ENCODE results near the gene CHD3. TPM values are rescaled to one million over a fixed set of nuclear protein-coding genes. Genes with fewer than 3 reads are reported as not detected.

Gene CHD3
- total and polyA plus RNA-seq, 2 experiments from 2014 or later = 2.9 to 9.7 TPM

- H3K9me2 ChIP-seq (ENCODE audit: insufficient read depth) = no peaks in the 10 kb centered on the region
- no peak overlapping the region for H3K4me3 ChIP-seq
- Mint-ChIP-seq H3K27ac (no peak overlapping the region), H3K36me3 (ENCODE audit: low read depth) (no peaks in the 10 kb centered on the region), H3K27me3 (ENCODE audit: insufficient read depth, low read depth, poor library complexity) (no peaks in the 10 kb centered on the region), H3K4me3 (no peak overlapping the region), H3K4me1 (no peaks in the 10 kb centered on the region), H3K9me3 (no peaks in the 10 kb centered on the region)
- no peaks in the 10 kb centered on the region for H3K79me2 ChIP-seq (replicated peaks; ENCODE audit: insufficient read depth)
- H3K4me1 ChIP-seq (ENCODE audit: insufficient read depth) = no peaks in the 10 kb centered on the region
- no peak overlapping the region for H2AFZ ChIP-seq
- no peaks in the 10 kb centered on the region for H3F3A ChIP-seq (replicated peaks; ENCODE audit: low read depth)
- DNase-seq (ENCODE audit: low spot score) = no peak
- H3K27me3 ChIP-seq (ENCODE audit: insufficient read depth) = peaks cover 7% of the 10 kb centered on the region; the same call in 1 of the 2 replicates
- ATAC-seq = no peak
- H3K27ac ChIP-seq (ENCODE audit: low read depth) = no peak overlapping the region
- H4K20me1 ChIP-seq (replicated peaks; ENCODE audit: insufficient read depth) = no peaks in the 10 kb centered on the region
- no peak overlapping the region for H3K4me2 ChIP-seq
- no peak for TF ChIP-seq ZNF114 (CRISPR knock-in tag; IDR thresholded peaks at IDR 0.05)
- TF ChIP-seq, protein P1, sequence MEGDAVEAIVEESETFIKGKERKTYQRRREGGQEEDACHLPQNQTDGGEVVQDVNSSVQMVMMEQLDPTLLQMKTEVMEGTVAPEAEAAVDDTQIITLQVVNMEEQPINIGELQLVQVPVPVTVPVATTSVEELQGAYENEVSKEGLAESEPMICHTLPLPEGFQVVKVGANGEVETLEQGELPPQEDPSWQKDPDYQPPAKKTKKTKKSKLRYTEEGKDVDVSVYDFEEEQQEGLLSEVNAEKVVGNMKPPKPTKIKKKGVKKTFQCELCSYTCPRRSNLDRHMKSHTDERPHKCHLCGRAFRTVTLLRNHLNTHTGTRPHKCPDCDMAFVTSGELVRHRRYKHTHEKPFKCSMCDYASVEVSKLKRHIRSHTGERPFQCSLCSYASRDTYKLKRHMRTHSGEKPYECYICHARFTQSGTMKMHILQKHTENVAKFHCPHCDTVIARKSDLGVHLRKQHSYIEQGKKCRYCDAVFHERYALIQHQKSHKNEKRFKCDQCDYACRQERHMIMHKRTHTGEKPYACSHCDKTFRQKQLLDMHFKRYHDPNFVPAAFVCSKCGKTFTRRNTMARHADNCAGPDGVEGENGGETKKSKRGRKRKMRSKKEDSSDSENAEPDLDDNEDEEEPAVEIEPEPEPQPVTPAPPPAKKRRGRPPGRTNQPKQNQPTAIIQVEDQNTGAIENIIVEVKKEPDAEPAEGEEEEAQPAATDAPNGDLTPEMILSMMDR (conservative IDR thresholded peaks at IDR 0.05; ENCODE audit: low read depth in 2 of 2) = no peak
- no peak for TF ChIP-seq CREB1 (CRISPR knock-in tag; IDR thresholded peaks at IDR 0.05; ENCODE audit: low read depth)
- TF ChIP-seq ZNF331 (CRISPR knock-in tag; IDR thresholded peaks at IDR 0.05; ENCODE audit: low read depth) = no peak
- TF ChIP-seq, protein P2, sequence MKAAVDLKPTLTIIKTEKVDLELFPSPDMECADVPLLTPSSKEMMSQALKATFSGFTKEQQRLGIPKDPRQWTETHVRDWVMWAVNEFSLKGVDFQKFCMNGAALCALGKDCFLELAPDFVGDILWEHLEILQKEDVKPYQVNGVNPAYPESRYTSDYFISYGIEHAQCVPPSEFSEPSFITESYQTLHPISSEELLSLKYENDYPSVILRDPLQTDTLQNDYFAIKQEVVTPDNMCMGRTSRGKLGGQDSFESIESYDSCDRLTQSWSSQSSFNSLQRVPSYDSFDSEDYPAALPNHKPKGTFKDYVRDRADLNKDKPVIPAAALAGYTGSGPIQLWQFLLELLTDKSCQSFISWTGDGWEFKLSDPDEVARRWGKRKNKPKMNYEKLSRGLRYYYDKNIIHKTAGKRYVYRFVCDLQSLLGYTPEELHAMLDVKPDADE (IDR thresholded peaks at IDR 0.05) = no peak
- TF ChIP-seq EZH2phosphoT487 (IDR thresholded peaks at IDR 0.05; ENCODE audit: unreplicated experiment) = no peak
- TF ChIP-seq EZH2 (IDR thresholded peaks at IDR 0.05; ENCODE audit: low read depth, unreplicated experiment) = no peak
- no peak for TF ChIP-seq POLR2AphosphoS5 (IDR thresholded peaks at IDR 0.05; ENCODE audit: low read depth)
- no peak for TF ChIP-seq NANOG (IDR thresholded peaks at IDR 0.05; ENCODE audit: borderline replicate concordance)
- TF ChIP-seq JUNB (IDR thresholded peaks at IDR 0.05; ENCODE audit: unreplicated experiment) = no peak
- no peak for TF ChIP-seq REST (IDR thresholded peaks at IDR 0.05; ENCODE audit: unreplicated experiment)
- TF ChIP-seq, protein P3, sequence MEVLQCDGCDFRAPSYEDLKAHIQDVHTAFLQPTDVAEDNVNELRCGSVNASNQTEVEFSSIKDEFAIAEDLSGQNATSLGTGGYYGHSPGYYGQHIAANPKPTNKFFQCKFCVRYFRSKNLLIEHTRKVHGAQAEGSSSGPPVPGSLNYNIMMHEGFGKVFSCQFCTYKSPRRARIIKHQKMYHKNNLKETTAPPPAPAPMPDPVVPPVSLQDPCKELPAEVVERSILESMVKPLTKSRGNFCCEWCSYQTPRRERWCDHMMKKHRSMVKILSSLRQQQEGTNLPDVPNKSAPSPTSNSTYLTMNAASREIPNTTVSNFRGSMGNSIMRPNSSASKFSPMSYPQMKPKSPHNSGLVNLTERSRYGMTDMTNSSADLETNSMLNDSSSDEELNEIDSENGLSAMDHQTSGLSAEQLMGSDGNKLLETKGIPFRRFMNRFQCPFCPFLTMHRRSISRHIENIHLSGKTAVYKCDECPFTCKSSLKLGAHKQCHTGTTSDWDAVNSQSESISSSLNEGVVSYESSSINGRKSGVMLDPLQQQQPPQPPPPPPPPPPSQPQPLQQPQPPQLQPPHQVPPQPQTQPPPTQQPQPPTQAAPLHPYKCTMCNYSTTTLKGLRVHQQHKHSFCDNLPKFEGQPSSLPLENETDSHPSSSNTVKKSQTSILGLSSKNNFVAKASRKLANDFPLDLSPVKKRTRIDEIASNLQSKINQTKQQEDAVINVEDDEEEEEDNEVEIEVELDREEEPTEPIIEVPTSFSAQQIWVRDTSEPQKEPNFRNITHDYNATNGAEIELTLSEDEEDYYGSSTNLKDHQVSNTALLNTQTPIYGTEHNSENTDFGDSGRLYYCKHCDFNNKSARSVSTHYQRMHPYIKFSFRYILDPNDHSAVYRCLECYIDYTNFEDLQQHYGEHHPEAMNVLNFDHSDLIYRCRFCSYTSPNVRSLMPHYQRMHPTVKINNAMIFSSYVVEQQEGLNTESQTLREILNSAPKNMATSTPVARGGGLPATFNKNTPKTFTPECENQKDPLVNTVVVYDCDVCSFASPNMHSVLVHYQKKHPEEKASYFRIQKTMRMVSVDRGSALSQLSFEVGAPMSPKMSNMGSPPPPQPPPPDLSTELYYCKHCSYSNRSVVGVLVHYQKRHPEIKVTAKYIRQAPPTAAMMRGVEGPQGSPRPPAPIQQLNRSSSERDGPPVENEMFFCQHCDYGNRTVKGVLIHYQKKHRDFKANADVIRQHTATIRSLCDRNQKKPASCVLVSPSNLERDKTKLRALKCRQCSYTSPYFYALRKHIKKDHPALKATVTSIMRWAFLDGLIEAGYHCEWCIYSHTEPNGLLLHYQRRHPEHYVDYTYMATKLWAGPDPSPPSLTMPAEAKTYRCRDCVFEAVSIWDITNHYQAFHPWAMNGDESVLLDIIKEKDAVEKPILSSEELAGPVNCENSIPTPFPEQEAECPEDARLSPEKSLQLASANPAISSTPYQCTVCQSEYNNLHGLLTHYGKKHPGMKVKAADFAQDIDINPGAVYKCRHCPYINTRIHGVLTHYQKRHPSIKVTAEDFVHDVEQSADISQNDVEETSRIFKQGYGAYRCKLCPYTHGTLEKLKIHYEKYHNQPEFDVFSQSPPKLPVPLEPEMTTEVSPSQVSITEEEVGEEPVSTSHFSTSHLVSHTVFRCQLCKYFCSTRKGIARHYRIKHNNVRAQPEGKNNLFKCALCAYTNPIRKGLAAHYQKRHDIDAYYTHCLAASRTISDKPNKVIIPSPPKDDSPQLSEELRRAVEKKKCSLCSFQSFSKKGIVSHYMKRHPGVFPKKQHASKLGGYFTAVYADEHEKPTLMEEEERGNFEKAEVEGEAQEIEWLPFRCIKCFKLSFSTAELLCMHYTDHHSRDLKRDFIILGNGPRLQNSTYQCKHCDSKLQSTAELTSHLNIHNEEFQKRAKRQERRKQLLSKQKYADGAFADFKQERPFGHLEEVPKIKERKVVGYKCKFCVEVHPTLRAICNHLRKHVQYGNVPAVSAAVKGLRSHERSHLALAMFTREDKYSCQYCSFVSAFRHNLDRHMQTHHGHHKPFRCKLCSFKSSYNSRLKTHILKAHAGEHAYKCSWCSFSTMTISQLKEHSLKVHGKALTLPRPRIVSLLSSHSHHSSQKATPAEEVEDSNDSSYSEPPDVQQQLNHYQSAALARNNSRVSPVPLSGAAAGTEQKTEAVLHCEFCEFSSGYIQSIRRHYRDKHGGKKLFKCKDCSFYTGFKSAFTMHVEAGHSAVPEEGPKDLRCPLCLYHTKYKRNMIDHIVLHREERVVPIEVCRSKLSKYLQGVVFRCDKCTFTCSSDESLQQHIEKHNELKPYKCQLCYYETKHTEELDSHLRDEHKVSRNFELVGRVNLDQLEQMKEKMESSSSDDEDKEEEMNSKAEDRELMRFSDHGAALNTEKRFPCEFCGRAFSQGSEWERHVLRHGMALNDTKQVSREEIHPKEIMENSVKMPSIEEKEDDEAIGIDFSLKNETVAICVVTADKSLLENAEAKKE (CRISPR knock-in tag; IDR thresholded peaks at IDR 0.05) = no peak
- TF ChIP-seq STAT1 (IDR thresholded peaks at IDR 0.05; ENCODE audit: unreplicated experiment) = no peak
- H3K36me3 ChIP-seq (ENCODE audit: insufficient read depth) = no peaks in the 10 kb centered on the region
These were observed 12.7 kb upstream of the CHD3 start for GRCh38 chr17:7875804-7876370.

Measured in GM23338 (cell line).